VCaP (cell line): Measurements from ENCODE around the gene SUPT20HL2.

Source experiments
- H3K27ac ChIP-seq: fragments of 450-650 bp; 2 replicates; pipeline ENCODE4 v1.5.1; 2017
- CTCF ChIP-seq: fragments of 450-650 bp; conservative IDR thresholded peaks from 2 replicates; pipeline ENCODE4 v1.5.1; 2017; ENCODE audit warnings: mild to moderate bottlenecking, moderate library complexity

Gene SUPT20HL2

GRCh38 chrX:24264383-24264782 lies 49.5 kb downstream of the SUPT20HL2 start:
- no peak overlapping the region for H3K27ac ChIP-seq
- no peak for TF ChIP-seq CTCF

DNA sequence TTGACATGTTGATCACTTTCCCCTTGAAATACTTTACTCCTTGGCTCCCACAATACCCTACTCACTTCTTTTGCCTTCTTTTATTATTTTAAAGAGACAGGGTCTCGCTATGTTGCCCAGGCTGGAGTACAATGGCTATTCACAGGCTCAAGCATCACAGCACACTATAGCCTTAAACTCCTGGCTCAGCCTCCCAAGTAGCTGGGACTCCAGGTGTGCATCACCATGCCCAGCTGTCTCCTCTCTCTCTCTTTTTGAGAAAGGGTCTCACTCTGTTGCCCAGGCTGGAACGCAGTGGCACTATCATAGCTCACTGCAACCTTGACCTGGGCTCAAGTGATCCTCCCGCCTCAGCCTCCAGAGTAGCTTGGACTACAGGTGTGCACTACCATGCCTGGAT lies 51.6 kb downstream of the SUPT20HL2 start:
- no peak overlapping the region for H3K27ac ChIP-seq
- TF ChIP-seq CTCF, result no peak
